HG02642 (cell line): Measurements from ENCODE around the gene MUC4.
"Not testable (repeated sequence)": the region's sequence is repeated elsewhere in the genome, so short reads cannot be mapped to it uniquely, and the experiment has no call there.

Experiments
- ATAC-seq: cut with Tn5 transposase; IDR thresholded peaks from one replicate; pipeline ENCODE4 v1.9.1; 2021; ENCODE audit warnings: mild to moderate bottlenecking; ENCODE audit not compliant: unreplicated experiment, poor library complexity

MUC4 gene

DNA sequence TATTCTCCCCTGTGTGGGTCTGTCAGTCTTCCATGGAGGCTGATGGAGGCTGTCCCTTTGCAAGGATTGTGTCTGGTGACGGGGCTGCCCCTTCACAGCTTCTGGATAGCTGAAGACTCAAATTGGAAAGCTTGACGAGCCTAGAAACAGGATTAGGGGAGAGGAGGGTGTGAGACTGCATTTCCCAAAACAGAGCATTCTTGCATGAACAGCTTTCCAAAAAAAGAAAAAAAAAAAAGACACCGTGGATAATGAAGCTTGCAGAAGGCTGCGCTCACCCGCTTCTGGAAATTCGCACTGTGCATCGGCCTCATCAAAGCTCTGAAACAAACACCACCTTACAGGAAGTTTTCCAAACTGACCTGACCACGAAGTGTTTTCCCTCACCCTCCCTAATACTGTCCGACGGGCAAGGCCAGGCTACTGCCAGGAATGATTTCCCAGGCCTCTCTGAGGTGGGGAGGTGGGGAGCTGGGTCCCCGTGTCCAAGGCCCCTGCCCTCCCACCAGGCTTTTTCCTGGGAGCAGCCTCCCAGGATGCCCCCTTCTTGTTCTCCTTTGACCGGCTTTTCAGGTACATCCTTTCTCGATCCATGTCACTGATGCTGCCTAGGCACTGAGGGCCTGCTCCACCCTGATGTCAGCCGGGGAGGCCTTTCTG, 24.9 kb upstream of the MUC4 start:
- ATAC-seq = no peak

DNA sequence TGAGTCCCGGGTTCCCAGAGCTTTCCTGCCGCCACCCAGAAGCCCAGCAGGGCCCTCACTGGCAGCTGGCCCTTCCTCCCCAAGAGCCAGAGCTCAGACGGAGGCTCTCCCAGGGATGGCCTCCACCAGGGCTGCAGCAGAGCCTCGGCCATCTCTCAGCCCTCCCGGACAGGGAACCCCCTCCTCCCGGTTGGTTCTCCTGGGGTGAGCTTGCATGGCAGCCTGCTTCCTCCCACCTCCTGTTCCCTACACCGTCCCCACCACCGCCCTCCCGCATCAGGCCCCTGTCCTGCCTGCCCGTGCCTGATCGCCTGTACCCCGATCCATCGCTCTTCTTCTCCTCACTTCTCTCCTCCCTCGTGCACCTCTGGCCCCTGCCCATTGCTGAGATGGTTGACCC, 24.1 kb upstream of the MUC4 start:
- no peak for ATAC-seq

GRCh38 chr3:195834675-195835583, 23.2 kb upstream of the MUC4 start:
- ATAC-seq = no peak

- ATAC-seq = no peak
These were observed 18.1 kb upstream of the MUC4 start for GRCh38 chr3:195829897-195830254.

DNA sequence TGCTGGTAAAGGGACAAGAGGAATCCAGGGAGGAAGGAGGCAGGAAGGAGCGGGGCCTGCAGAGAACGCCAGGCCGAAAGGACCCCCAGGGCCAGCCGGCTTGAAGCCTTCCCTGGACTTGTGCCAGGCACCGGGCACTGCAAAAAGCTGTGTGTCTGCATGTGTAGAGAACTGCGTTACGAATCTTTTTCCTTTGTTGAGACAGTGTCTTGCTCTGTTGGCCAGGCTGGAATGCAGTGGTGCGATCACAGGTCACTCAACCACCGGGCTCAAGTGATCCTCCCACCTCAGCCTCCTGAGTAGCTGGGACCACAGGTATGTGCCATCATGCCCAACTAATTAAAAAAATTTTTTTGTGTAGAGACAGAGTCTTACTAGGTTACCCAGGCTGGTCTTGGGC, 17.0 kb upstream of the MUC4 start:
- ATAC-seq = no peak

GRCh38 chr3:195825857-195826804, 14.4 kb upstream of the MUC4 start:
- no peak for ATAC-seq

GRCh38 chr3:195825191-195825588, 13.5 kb upstream of the MUC4 start:
- ATAC-seq = no peak

GRCh38 chr3:195824425-195825190, 12.9 kb upstream of the MUC4 start:
- not testable (repeated sequence) for ATAC-seq

DNA sequence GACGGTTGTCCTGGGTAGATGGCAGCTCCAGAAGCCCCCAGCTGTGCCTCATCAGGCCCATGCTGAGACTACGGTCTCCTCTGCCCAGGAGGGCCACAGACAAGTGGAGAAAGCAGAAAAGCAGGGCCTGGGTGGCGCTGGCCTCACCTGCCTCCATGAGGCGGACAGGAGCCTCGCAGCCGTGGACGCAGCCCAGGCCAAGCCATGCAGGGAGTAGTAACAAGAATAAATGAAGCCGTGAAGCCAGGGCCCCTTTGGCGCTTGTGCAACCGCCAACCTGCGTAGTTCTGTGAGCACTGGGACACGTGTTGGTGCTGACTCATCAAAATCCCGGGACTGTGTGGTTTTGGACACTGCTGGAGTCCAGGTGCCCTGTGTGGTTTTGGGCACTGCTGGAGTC, 12.3 kb upstream of the MUC4 start:
- no peak for ATAC-seq

DNA sequence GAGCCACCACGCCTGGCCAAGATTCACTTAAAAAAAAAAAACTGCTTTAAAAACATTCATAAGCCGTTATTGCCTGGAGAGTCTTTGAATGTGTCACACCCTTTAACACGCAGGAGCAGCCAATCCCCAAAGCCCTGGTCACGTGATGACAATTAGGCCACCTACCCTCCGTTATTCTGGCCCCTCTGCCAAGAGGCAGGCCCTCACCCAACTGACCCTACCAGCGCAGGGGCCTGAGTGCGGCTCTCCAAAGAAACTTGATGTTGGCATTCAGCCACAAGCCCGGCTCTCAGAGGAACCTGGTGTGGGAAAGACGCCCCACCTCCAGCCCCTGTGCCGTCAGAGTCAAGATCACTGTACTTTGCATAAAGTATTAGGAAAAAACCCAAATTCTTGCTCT, 11.6 kb upstream of the MUC4 start:
- ATAC-seq = no peak

DNA sequence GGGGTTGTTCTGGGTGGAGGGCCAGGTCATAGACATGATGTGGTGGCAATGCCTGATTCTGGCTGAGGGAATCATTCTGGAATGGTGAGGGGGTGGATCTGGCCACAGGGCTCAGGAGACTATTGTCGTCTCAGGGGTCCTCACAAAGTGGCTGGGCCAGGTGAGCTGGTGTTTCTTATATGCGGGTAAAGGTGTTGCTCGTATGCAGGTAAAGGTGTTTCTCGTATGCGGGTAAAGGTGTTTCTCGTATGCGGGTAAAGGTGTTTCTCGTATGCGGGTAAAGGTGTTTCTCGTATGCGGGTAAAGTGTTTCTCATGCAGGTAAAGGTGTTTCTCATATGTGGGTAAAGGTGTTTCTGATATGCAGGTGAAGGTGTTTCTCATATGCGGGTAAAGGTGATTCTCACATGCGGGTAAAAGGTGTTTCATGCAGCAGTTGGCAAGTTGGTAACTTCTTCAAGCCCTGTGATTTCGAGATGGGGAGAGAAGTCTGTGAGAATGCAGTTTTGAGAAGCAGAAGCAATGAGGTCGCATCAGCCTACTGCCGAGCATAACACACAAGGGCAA, 10.5 kb upstream of the MUC4 start:
- ATAC-seq = no peak

GRCh38 chr3:195821403-195822130, 9.8 kb upstream of the MUC4 start:
- ATAC-seq = no peak

- ATAC-seq = no peak
These were observed 9.2 kb upstream of the MUC4 start for GRCh38 chr3:195820901-195821300.

- ATAC-seq = no peak
These were observed 8.5 kb upstream of the MUC4 start for GRCh38 chr3:195820186-195820585.

DNA sequence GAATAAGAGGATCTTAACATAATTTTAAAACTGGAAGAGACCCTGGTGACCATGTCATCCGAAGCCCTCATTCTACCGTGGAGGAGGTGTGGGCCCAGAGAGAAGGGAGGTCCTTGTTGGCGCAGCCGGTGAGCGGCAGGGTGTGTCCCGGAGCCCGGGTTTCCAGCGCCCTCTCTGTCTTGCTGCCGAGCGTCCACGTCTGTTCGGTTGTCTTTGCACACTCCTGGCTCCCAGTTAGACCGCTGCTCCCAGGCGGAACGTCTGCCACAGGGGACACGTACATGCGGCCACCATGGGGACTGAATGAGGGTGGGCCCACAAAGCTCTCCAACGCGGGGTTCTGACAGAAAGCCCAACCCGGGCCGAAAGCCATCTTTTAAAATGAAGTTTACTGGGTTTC, 6.6 kb upstream of the MUC4 start:
- no peak for ATAC-seq

- no peak for ATAC-seq
These were observed 5.9 kb upstream of the MUC4 start for GRCh38 chr3:195817578-195818135.

DNA sequence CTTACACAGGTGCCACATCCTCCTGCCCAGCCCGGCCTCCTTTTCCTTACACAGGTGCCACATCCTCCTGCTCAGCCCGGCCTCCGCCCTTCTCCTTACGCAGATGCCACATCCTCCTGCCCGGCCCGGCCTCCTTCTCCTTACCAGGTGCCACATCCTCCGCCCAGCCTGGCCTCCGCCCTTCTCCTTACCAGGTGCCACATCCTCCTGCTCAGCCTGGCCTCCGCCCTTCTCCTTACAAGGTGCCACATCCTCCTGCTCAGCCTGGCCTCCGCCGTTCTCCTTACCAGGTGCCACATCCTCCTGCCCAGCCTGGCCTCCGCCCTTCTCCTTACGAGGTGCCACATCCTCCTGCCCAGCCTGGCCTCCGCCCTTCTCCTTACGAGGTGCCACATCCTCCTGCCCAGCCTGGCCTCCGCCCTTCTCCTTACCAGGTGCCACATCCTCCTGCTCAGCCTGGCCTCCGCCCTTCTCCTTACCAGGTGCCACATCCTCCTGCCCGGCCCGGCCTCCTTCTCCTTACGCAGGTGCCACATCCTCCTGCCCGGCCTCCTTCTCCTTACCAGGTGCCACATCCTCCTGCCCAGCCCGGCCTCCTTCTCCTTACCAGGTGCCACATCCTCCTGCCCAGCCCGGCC, 4.7 kb upstream of the MUC4 start:
- not testable (repeated sequence) for ATAC-seq

DNA sequence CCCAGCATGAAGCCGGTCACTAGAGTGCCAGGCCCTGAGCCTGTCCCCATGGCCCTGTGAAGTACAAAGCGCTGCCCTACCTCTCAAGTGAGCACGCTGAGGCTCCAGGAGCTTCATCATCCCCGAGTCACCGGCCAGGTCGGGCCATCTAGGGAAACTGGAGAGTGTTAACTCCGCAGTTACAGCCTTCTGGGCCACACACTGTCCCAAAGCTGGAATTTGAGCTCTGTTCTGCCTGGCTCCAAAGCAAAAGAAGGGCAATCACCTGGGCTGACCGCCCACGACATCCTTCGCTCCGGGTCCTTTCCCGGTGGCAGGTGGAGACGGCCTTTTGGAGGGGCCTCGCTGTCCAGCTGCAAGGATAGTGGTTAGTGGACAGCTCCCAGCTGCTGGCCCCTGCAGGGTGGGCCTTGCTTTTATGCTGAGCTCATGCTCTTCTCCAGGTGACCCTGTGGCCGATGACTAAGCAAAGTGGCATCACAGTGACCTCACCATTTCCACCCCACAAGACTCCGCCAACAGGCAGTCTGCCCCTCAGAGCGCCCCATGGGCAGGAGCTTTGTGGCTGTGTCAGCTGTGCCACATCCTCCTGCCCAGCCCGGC, 3.5 kb upstream of the MUC4 start:
- no peak for ATAC-seq
